Hepatocyte (in vitro differentiated cells): ENCODE measurements around the gene MDH1.

Experiments
- EZH2 ChIP-seq: fragments of 200-600 bp; sonication (generic); IDR thresholded peaks from 2 replicates; pipeline ENCODE4 v1.6.1; 2016; ENCODE audit warnings: antibody characterized with exemption, mild to moderate bottlenecking, borderline replicate concordance
- EZH2phosphoT487 ChIP-seq: fragments of 200-600 bp; sonication (generic); IDR thresholded peaks from one replicate; pipeline ENCODE4 v1.6.1; 2018; ENCODE audit warnings: antibody characterized with exemption, mild to moderate bottlenecking, low read depth, moderate library complexity; ENCODE audit not compliant: unreplicated experiment, severe bottlenecking
- TF ChIP-seq, protein P1 (sequence below): fragments of 200-600 bp; sonication (generic); IDR thresholded peaks from 2 replicates; pipeline ENCODE4 v1.5.1; 2016; ENCODE audit warnings: antibody characterized with exemption, mild to moderate bottlenecking; ENCODE audit not compliant: poor library complexity

DNA sequence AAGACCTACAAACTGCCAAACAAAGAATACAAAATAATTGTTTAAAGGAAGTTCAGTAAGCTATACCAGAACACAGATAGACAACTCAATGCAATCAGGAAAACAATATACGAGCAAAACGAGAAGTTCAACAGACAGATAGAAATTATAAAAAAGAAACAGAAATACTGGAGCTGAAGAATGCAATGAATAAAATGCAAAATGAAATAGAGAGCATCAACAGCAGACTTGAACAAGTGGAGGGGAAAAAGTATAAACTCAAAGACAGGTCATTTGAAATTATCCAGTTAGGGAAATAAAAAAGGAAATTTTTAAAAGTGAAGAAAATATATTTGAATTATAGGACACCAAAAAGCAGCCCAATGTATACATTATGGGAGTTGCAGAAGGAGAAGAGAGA, 43.6 kb downstream of the MDH1 start:
- TF ChIP-seq, protein P1, sequence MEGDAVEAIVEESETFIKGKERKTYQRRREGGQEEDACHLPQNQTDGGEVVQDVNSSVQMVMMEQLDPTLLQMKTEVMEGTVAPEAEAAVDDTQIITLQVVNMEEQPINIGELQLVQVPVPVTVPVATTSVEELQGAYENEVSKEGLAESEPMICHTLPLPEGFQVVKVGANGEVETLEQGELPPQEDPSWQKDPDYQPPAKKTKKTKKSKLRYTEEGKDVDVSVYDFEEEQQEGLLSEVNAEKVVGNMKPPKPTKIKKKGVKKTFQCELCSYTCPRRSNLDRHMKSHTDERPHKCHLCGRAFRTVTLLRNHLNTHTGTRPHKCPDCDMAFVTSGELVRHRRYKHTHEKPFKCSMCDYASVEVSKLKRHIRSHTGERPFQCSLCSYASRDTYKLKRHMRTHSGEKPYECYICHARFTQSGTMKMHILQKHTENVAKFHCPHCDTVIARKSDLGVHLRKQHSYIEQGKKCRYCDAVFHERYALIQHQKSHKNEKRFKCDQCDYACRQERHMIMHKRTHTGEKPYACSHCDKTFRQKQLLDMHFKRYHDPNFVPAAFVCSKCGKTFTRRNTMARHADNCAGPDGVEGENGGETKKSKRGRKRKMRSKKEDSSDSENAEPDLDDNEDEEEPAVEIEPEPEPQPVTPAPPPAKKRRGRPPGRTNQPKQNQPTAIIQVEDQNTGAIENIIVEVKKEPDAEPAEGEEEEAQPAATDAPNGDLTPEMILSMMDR, result no peak
- TF ChIP-seq EZH2 (no peak), EZH2phosphoT487 (no peak)
